K562 (cell line): Measurements from ENCODE around the gene FAM131C. TPM values are rescaled to one million over a fixed set of nuclear protein-coding genes. Genes with fewer than 3 reads are reported as not detected.

Source experiments
- CREB1 ChIP-seq, 2 experiments: sonication (generic) in 1 of 2; formaldehyde crosslinking in 1 of 2; IDR thresholded peaks; 2 replicates each; pipeline versions ENCODE4 v1.6.1 to v1.8.0; 2012 to 2022; ENCODE audit warnings: inconsistent platforms in 1 of 2, mild to moderate bottlenecking in 1 of 2, missing genetic modification reagents in 1 of 2, moderate library complexity in 1 of 2
- CSDE1 ChIP-seq, 2 experiments: fragments of 450-650 bp; IDR thresholded peaks; 2 replicates each; pipeline ENCODE4 v1.6.1; 2016; ENCODE audit warnings: mild to moderate bottlenecking in 1 of 2
- CTCFL ChIP-seq: IDR thresholded peaks from 2 replicates; pipeline ENCODE4 v1.6.1; 2011; ENCODE audit warnings: borderline replicate concordance, low read depth, mild to moderate bottlenecking, moderate library complexity, low read length; ENCODE audit not compliant: insufficient read depth, poor library complexity, severe bottlenecking
- GTF2A2 ChIP-seq: IDR thresholded peaks from 2 replicates; pipeline ENCODE4 v1.6.1; 2016; ENCODE audit warnings: mild to moderate bottlenecking, missing genetic modification characterization, missing compliant biosample characterization
- JUN ChIP-seq, 2 experiments: sonication (generic) in 1 of 2; formaldehyde crosslinking in 1 of 2; IDR thresholded peaks; 2 replicates each; pipeline versions ENCODE4 v1.6.1 to v1.8.0; 2012 to 2022; ENCODE audit warnings: borderline replicate concordance in 2 of 2, mild to moderate bottlenecking in 2 of 2, improper control_type of control experiment in 1 of 2, low read depth in 1 of 2, low read length in 1 of 2, missing genetic modification reagents in 1 of 2
- JUNB ChIP-seq: fragments of 450-650 bp; formaldehyde crosslinking; conservative IDR thresholded peaks from 2 replicates; pipeline ENCODE4 v1.4.0; 2020; ENCODE audit warnings: mild to moderate bottlenecking
- PML ChIP-seq: IDR thresholded peaks from 2 replicates; pipeline ENCODE4 v1.6.1; 2012; ENCODE audit warnings: low read length, inconsistent platforms
- RHOXF2B ChIP-seq: fragments of 250-450 bp; sonication (Bioruptor Pico); conservative IDR thresholded peaks from 2 replicates; pipeline ENCODE4 v1.5.1; 2021
- SP1 ChIP-seq: sonication (generic); formaldehyde crosslinking; IDR thresholded peaks from 2 replicates; pipeline ENCODE4 v1.8.1; 2022; ENCODE audit warnings: mild to moderate bottlenecking, missing genetic modification reagents
- XRCC3 ChIP-seq: fragments of 450-650 bp; IDR thresholded peaks from 2 replicates; pipeline ENCODE4 v1.6.1; 2017; ENCODE audit warnings: mild to moderate bottlenecking, moderate library complexity
- ZBTB43 ChIP-seq: sonication (generic); formaldehyde crosslinking; IDR thresholded peaks from 2 replicates; pipeline ENCODE4 v1.8.0; 2023; ENCODE audit warnings: mild to moderate bottlenecking, missing genetic modification reagents
- ZNF282 ChIP-seq: sonication (generic); formaldehyde crosslinking; IDR thresholded peaks from 2 replicates; pipeline ENCODE4 v1.8.1; 2023; ENCODE audit warnings: missing genetic modification reagents
- ZNF511 ChIP-seq: sonication (generic); formaldehyde crosslinking; IDR thresholded peaks from 2 replicates; pipeline ENCODE4 v1.8.0; 2022; ENCODE audit warnings: mild to moderate bottlenecking, missing genetic modification reagents
- polyA plus RNA-seq, 8 experiments: library from polyadenylated mRNA; depleted of rRNA in 4 of 8; stranded (reverse) in 5 of 8; unstranded in 3 of 8; fragments of >200 nt; fragmentation: Nextera tagmentation in 2 of 8; fragmentation: Illumina TruSeq in 1 of 8; extraction: Ambion mirVana in 2 of 8; extraction: Trizol in 1 of 8; gene quantifications; 2 replicates each; pipeline versions ENCODE4 v1.2.1 to v1.2.3, GENCODE V29; 2011 to 2014; ENCODE audit warnings: inconsistent platforms in 1 of 8, missing spikeins in 1 of 8
- total RNA-seq, 7 experiments: library from RNA; depleted of rRNA in 6 of 7; stranded (reverse); fragments of >200 nt in 6 of 7; fragmentation: Illumina TruSeq in 2 of 7; extraction: Trizol in 2 of 7; gene quantifications; 2 replicates each; pipeline versions ENCODE4 v1.2.1 to v1.2.3, GENCODE V29; 2011 to 2021; ENCODE audit warnings: low replicate concordance in 1 of 7
- TF ChIP-seq, protein P1 (sequence below): fragments of 200-400 bp; formaldehyde crosslinking; IDR thresholded peaks from 2 replicates; pipeline ENCODE4 v1.6.1; 2017; ENCODE audit warnings: mild to moderate bottlenecking, low read depth, low read length, moderate library complexity
- TF ChIP-seq, protein P2 (sequence below): fragments of 450-650 bp; formaldehyde crosslinking; IDR thresholded peaks from 2 replicates; pipeline ENCODE4 v1.4.0; 2020; ENCODE audit warnings: mild to moderate bottlenecking, moderate library complexity
- TF ChIP-seq, protein P3 (sequence below), 2 experiments: fragments of 450-650 bp in 1 of 2; sonication (generic) in 1 of 2; formaldehyde crosslinking in 1 of 2; IDR thresholded peaks in 1 of 2; conservative IDR thresholded peaks in 1 of 2; 2 replicates each; pipeline versions ENCODE4 v1.6.1 to v1.8.1; 2016 to 2023; ENCODE audit warnings: mild to moderate bottlenecking in 2 of 2, moderate library complexity in 2 of 2, inconsistent platforms in 1 of 2, missing genetic modification reagents in 1 of 2

Gene FAM131C
- total and polyA plus RNA-seq, 9 of the 15 experiments (the other 6 are each of a cell fraction or from before 2014, with no cell fraction given) = 0.10 to 0.29 (median 0.16) TPM; not detected in 6

- TF ChIP-seq, protein P1, sequence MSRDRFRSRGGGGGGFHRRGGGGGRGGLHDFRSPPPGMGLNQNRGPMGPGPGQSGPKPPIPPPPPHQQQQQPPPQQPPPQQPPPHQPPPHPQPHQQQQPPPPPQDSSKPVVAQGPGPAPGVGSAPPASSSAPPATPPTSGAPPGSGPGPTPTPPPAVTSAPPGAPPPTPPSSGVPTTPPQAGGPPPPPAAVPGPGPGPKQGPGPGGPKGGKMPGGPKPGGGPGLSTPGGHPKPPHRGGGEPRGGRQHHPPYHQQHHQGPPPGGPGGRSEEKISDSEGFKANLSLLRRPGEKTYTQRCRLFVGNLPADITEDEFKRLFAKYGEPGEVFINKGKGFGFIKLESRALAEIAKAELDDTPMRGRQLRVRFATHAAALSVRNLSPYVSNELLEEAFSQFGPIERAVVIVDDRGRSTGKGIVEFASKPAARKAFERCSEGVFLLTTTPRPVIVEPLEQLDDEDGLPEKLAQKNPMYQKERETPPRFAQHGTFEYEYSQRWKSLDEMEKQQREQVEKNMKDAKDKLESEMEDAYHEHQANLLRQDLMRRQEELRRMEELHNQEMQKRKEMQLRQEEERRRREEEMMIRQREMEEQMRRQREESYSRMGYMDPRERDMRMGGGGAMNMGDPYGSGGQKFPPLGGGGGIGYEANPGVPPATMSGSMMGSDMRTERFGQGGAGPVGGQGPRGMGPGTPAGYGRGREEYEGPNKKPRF = no peak
- TF ChIP-seq JUN (IDR thresholded peaks at IDR 0.05; ENCODE audit: borderline replicate concordance, low read depth, low read length) (peak; percentile 9; the same call in 1 of the 2 replicates), JUN (CRISPR knock-in tag; IDR thresholded peaks at IDR 0.05; ENCODE audit: borderline replicate concordance) (no peak), JUNB (CRISPR knock-in tag) (no peak), ZNF282 (CRISPR knock-in tag) (no peak), CSDE1 (IDR thresholded peaks at IDR 0.05) (no peak), GTF2A2 (tag) (no peak), ZNF511 (no peak; the same call in 1 of the 2 replicates), PML (no peak), CTCFL (no peak), XRCC3 (no peak), CREB1 (IDR thresholded peaks at IDR 0.05) (peak; percentile 13; the same call in 1 of the 2 replicates), CREB1 (CRISPR knock-in tag; IDR thresholded peaks at IDR 0.05) (no peak), ZBTB43 (CRISPR knock-in tag) (no peak), SP1 (CRISPR knock-in tag) (peak; percentile 22; the same call in 1 of the 2 replicates), RHOXF2B (CRISPR knock-in tag) (no peak)
- TF ChIP-seq, protein P2, sequence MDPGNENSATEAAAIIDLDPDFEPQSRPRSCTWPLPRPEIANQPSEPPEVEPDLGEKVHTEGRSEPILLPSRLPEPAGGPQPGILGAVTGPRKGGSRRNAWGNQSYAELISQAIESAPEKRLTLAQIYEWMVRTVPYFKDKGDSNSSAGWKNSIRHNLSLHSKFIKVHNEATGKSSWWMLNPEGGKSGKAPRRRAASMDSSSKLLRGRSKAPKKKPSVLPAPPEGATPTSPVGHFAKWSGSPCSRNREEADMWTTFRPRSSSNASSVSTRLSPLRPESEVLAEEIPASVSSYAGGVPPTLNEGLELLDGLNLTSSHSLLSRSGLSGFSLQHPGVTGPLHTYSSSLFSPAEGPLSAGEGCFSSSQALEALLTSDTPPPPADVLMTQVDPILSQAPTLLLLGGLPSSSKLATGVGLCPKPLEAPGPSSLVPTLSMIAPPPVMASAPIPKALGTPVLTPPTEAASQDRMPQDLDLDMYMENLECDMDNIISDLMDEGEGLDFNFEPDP (CRISPR knock-in tag) = no peak
- TF ChIP-seq, protein P3, sequence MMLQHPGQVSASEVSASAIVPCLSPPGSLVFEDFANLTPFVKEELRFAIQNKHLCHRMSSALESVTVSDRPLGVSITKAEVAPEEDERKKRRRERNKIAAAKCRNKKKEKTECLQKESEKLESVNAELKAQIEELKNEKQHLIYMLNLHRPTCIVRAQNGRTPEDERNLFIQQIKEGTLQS (IDR thresholded peaks at IDR 0.05) = no peak
- TF ChIP-seq, protein P3 (CRISPR knock-in tag; conservative IDR thresholded peaks at IDR 0.05) = no peak; the same call in 1 of the 2 replicates
These were observed 58.7 kb downstream of the FAM131C start (continued) for GRCh38 chr1:16014509-16015482.
